Endothelial cell (in vitro differentiated cells): Measurements from ENCODE around the gene PROB1. TPM values are rescaled to one million over a fixed set of nuclear protein-coding genes. Genes with fewer than 3 reads are reported as not detected.
A peak's percentile ranks its signal among the peaks of the same experiment; 100 is the strongest.

ENCODE experiments used
- DNase-seq: peaks from one replicate; pipeline ENCODE4 v3.0.0; 2021; ENCODE audit warnings: low spot score
- H3K27ac Mint-ChIP-seq: one replicate; pipeline ENCODE4 v1.8.0; 2021; ENCODE audit warnings: mixed read lengths, inconsistent platforms; ENCODE audit not compliant: unreplicated experiment
- H3K27me3 Mint-ChIP-seq: one replicate; pipeline ENCODE4 v1.8.0; 2021; ENCODE audit warnings: mild to moderate bottlenecking, moderate library complexity, mixed read lengths, inconsistent platforms; ENCODE audit not compliant: unreplicated experiment
- H3K36me3 Mint-ChIP-seq: one replicate; pipeline ENCODE4 v1.8.0; 2021; ENCODE audit warnings: mild to moderate bottlenecking, low read depth, mixed read lengths, inconsistent platforms; ENCODE audit not compliant: unreplicated experiment
- H3K4me1 Mint-ChIP-seq: one replicate; pipeline ENCODE4 v1.8.0; 2021; ENCODE audit warnings: mild to moderate bottlenecking, mixed read lengths, inconsistent platforms; ENCODE audit not compliant: unreplicated experiment
- H3K4me3 Mint-ChIP-seq: one replicate; pipeline ENCODE4 v1.8.0; 2021; ENCODE audit warnings: mild to moderate bottlenecking, mixed read lengths, inconsistent platforms; ENCODE audit not compliant: unreplicated experiment
- H3K9me3 Mint-ChIP-seq: one replicate; pipeline ENCODE4 v1.8.0; 2021; ENCODE audit warnings: mixed read lengths, inconsistent platforms; ENCODE audit not compliant: unreplicated experiment
- CTCF ChIP-seq: fragments of 200-600 bp; sonication (generic); IDR thresholded peaks from one replicate; pipeline ENCODE4 v1.5.0; 2021; ENCODE audit warnings: antibody characterized with exemption; ENCODE audit not compliant: unreplicated experiment
- total RNA-seq: library from RNA; stranded (reverse); fragmentation: NEBNext Ultra II Directional; extraction: Animal tissue kit (Norgen Biotek cat#: 25700); gene quantifications from one replicate; pipeline ENCODE4 v1.2.1, GENCODE V29; 2021; ENCODE audit not compliant: unreplicated experiment

The PROB1 gene
- total RNA-seq, 1 donor from 2014 or later: 7.3 TPM

- H3K27ac Mint-ChIP-seq: no peak overlapping the region
- H3K27me3 Mint-ChIP-seq: peaks cover 8% of the 10 kb centered on the region
Observed at GRCh38 chr5:139374909-139375308, 20.0 kb downstream of the PROB1 start.

GRCh38 chr5:139371482-139372435 is 23.1 kb downstream of the PROB1 start:
- Mint-ChIP-seq H3K4me3 (peak overlapping the region; percentile 63), H3K27ac (peak overlapping the region; percentile 23), H3K9me3 (no peaks in the 10 kb centered on the region), H3K36me3 (peaks cover 19% of the 10 kb centered on the region), H3K27me3 (peaks cover 5% of the 10 kb centered on the region), H3K4me1 (peaks cover 7% of the 10 kb centered on the region)
- no peak for TF ChIP-seq CTCF
- DNase-seq: no peak

More at GRCh38 chr5:139374909-139375308, 20.0 kb downstream of the PROB1 start:
- Mint-ChIP-seq H3K36me3 (peaks cover 24% of the 10 kb centered on the region), H3K4me3 (no peak overlapping the region), H3K4me1 (peaks cover 13% of the 10 kb centered on the region), H3K9me3 (no peaks in the 10 kb centered on the region)
- DNase-seq: no peak
- TF ChIP-seq CTCF: no peak

GRCh38 chr5:139369181-139369580 is 25.7 kb downstream of the PROB1 start:
- no peak for DNase-seq
- TF ChIP-seq CTCF: no peak
- no peak overlapping the region for H3K27ac Mint-ChIP-seq
- no peaks in the 10 kb centered on the region for H3K9me3 Mint-ChIP-seq
- peaks cover 26% of the 10 kb centered on the region for H3K36me3 Mint-ChIP-seq
- H3K4me3 Mint-ChIP-seq: no peak overlapping the region
- peaks cover 5% of the 10 kb centered on the region for H3K27me3 Mint-ChIP-seq
- H3K4me1 Mint-ChIP-seq: peaks cover 11% of the 10 kb centered on the region

- no peak for DNase-seq
- no peaks in the 10 kb centered on the region for H3K27me3 Mint-ChIP-seq
- H3K4me1 Mint-ChIP-seq: peaks cover 11% of the 10 kb centered on the region
- no peak overlapping the region for H3K27ac Mint-ChIP-seq
- no peaks in the 10 kb centered on the region for H3K9me3 Mint-ChIP-seq
- no peak for TF ChIP-seq CTCF
- no peak overlapping the region for H3K4me3 Mint-ChIP-seq
- peaks cover 21% of the 10 kb centered on the region for H3K36me3 Mint-ChIP-seq
Observed at GRCh38 chr5:139368613-139369012, 26.3 kb downstream of the PROB1 start.

GRCh38 chr5:139364466-139364865 is 30.4 kb downstream of the PROB1 start:
- Mint-ChIP-seq H3K36me3 (peaks cover 10% of the 10 kb centered on the region), H3K4me1 (peaks cover 6% of the 10 kb centered on the region), H3K27me3 (no peaks in the 10 kb centered on the region), H3K9me3 (no peaks in the 10 kb centered on the region), H3K27ac (no peak overlapping the region), H3K4me3 (no peak overlapping the region)
- DNase-seq: no peak
- TF ChIP-seq CTCF: no peak
